Neuronal stem cell (in vitro differentiated cells): ENCODE measurements around the gene KBTBD12.

Experiments used
- DNase-seq: peaks from one replicate; pipeline ENCODE4 v3.0.0-alpha.2; 2013; ENCODE audit warnings: low spot score
- H2AFZ ChIP-seq: one replicate; pipeline ENCODE4 v1.6.1; 2013; ENCODE audit warnings: mild to moderate bottlenecking, low read length, inconsistent platforms
- H2AK5ac ChIP-seq: 2 replicates; pipeline ENCODE4 v1.6.1; 2013; ENCODE audit warnings: low read depth, mild to moderate bottlenecking, inconsistent platforms, low read length, moderate library complexity, mixed read lengths
- H2BK120ac ChIP-seq: 2 replicates; pipeline ENCODE4 v1.6.1; 2013; ENCODE audit warnings: low read depth, mild to moderate bottlenecking, inconsistent platforms, low read length, moderate library complexity, mixed read lengths
- H2BK12ac ChIP-seq: one replicate; pipeline ENCODE4 v1.6.1; 2013; ENCODE audit warnings: low read length, inconsistent platforms
- H2BK15ac ChIP-seq: 2 replicates; pipeline ENCODE4 v1.6.1; 2013; ENCODE audit warnings: mild to moderate bottlenecking, low read length, inconsistent platforms, mixed read lengths
- H2BK5ac ChIP-seq: one replicate; pipeline ENCODE4 v1.6.1; 2013; ENCODE audit warnings: inconsistent platforms, mild to moderate bottlenecking, low read length, moderate library complexity
- H3K14ac ChIP-seq: one replicate; pipeline ENCODE4 v1.6.1; 2013; ENCODE audit warnings: low read length, inconsistent platforms
- H3K18ac ChIP-seq: 2 replicates; pipeline ENCODE4 v1.6.1; 2013; ENCODE audit warnings: low read length, inconsistent platforms
- H3K23ac ChIP-seq: 2 replicates; pipeline ENCODE4 v1.6.1; 2013; ENCODE audit warnings: low read depth, mild to moderate bottlenecking, mixed read lengths, low read length, inconsistent platforms; ENCODE audit not compliant: poor library complexity
- H3K27ac ChIP-seq: replicated peaks from 3 replicates; pipeline ENCODE4 v1.5.1; 2013; ENCODE audit warnings: low read length, inconsistent platforms
- H3K27me3 ChIP-seq, 3 experiments: 2 replicates each; pipeline ENCODE4 v1.6.1; 2013; ENCODE audit warnings: low read length in 3 of 3, mild to moderate bottlenecking in 2 of 3, inconsistent platforms in 1 of 3, low read depth in 1 of 3, mixed read lengths in 1 of 3, moderate library complexity in 1 of 3; ENCODE audit not compliant: control insufficient read depth in 3 of 3, insufficient read depth in 3 of 3
- H3K36me3 ChIP-seq, 2 donors: replicated peaks in 1 of 2; 2 replicates each; pipeline ENCODE4 v1.6.1; 2013; ENCODE audit warnings: low read length in 2 of 2; ENCODE audit not compliant: control insufficient read depth in 2 of 2, insufficient read depth in 2 of 2
- H3K4ac ChIP-seq: 2 replicates; pipeline ENCODE4 v1.6.1; 2013; ENCODE audit warnings: inconsistent platforms, mild to moderate bottlenecking, low read length, moderate library complexity
- H3K4me1 ChIP-seq, 2 donors: 1 replicate in 1 of 2; 2 replicates in 1 of 2; pipeline ENCODE4 v1.6.1; 2013; ENCODE audit warnings: low read length in 2 of 2, low read depth in 1 of 2; ENCODE audit not compliant: control insufficient read depth in 2 of 2, insufficient read depth in 1 of 2
- H3K4me2 ChIP-seq: one replicate; pipeline ENCODE4 v1.6.1; 2013; ENCODE audit warnings: mild to moderate bottlenecking, low read length, inconsistent platforms; ENCODE audit not compliant: insufficient read depth, poor library complexity, severe bottlenecking
- H3K4me3 ChIP-seq, 2 donors: 2 replicates each; pipeline ENCODE4 v1.5.1; 2013; ENCODE audit warnings: low read length in 2 of 2, mild to moderate bottlenecking in 2 of 2, inconsistent platforms in 1 of 2, moderate library complexity in 1 of 2
- H3K79me1 ChIP-seq: one replicate; pipeline ENCODE4 v1.6.1; 2013; ENCODE audit warnings: low read depth, mild to moderate bottlenecking, inconsistent platforms, low read length, moderate library complexity
- H3K9ac ChIP-seq: one replicate; pipeline ENCODE4 v1.6.1; 2013; ENCODE audit warnings: mild to moderate bottlenecking, low read depth, low read length, inconsistent platforms; ENCODE audit not compliant: poor library complexity
- H3K9me3 ChIP-seq, 2 donors: replicated peaks in 1 of 2; 2 replicates each; pipeline versions ENCODE3 to v1.6.1; 2013; ENCODE audit warnings: low read length in 2 of 2, mild to moderate bottlenecking in 2 of 2, inconsistent platforms in 1 of 2, low read depth in 1 of 2, mixed read lengths in 1 of 2, moderate library complexity in 1 of 2; ENCODE audit not compliant: control insufficient read depth in 2 of 2, insufficient read depth in 1 of 2
- H4K8ac ChIP-seq: one replicate; pipeline ENCODE4 v1.6.1; 2013; ENCODE audit warnings: low read depth, mild to moderate bottlenecking, inconsistent platforms, low read length, moderate library complexity
- H4K91ac ChIP-seq: one replicate; pipeline ENCODE4 v1.6.1; 2013; ENCODE audit warnings: low read length, low read depth, mild to moderate bottlenecking, inconsistent platforms; ENCODE audit not compliant: poor library complexity
- WGBS, 2 donors: extraction: QIAGEN DNeasy Blood & Tissue Kit; methylation state at CpG; one replicate each; pipeline ENCODE4 v1.1.7; 2013; ENCODE audit warnings: missing lambda C conversion rate in 2 of 2, mixed read lengths in 1 of 2; ENCODE audit not compliant: insufficient read length in 2 of 2, insufficient replicate concordance in 1 of 2; ENCODE audit errors: extremely low coverage in 2 of 2; 5-methylcytosine and 5-hydroxymethylcytosine counted together

The KBTBD12 gene

GRCh38 chr3:127981097-127981496 is 66.1 kb downstream of the KBTBD12 start:
- Histone ChIP-seq H3K9me3 (no peaks in the 10 kb centered on the region), H2BK5ac (no peak overlapping the region), H2BK120ac (no peak overlapping the region), H3K4ac (no peak overlapping the region), H3K27me3 (peaks cover 0 to 3% (median 0%) of the 10 kb centered on the region in 3 experiments), H3K79me1 (no peaks in the 10 kb centered on the region), H2AFZ (no peak overlapping the region), H3K4me1 (no peaks in the 10 kb centered on the region), H4K8ac (no peak overlapping the region), H3K23ac (no peak overlapping the region), H3K18ac (no peak overlapping the region), H3K36me3 (no peaks in the 10 kb centered on the region), H4K91ac (no peak overlapping the region), H2BK12ac (no peak overlapping the region), H3K4me3 (no peak overlapping the region), H3K9ac (no peak overlapping the region), H3K14ac (no peak overlapping the region), H2BK15ac (no peak overlapping the region), H3K27ac (no peak overlapping the region), H3K4me2 (no peak overlapping the region), H2AK5ac (no peak overlapping the region)
- no peak for DNase-seq

- no peak overlapping the region for H3K23ac ChIP-seq
- H2BK12ac ChIP-seq: no peak overlapping the region
- H2BK15ac ChIP-seq: no peak overlapping the region
- no peak overlapping the region for H3K4ac ChIP-seq
- no CpG with 5 or more reads among the region's 3 CpGs for WGBS, 2 donors
- no peaks in the 10 kb centered on the region for H3K4me1 ChIP-seq
- no peak overlapping the region for H4K91ac ChIP-seq
- no peak overlapping the region for H2AK5ac ChIP-seq
- H3K79me1 ChIP-seq: no peaks in the 10 kb centered on the region
- H3K18ac ChIP-seq: no peak overlapping the region
- no peak overlapping the region for H3K4me2 ChIP-seq
- no peaks in the 10 kb centered on the region for H3K9me3 ChIP-seq
- no peak overlapping the region for H3K27ac ChIP-seq
- no peak overlapping the region for H2AFZ ChIP-seq
- no peak overlapping the region for H2BK5ac ChIP-seq
- no peak overlapping the region for H4K8ac ChIP-seq
- no peak overlapping the region for H2BK120ac ChIP-seq
- no peaks in the 10 kb centered on the region for H3K36me3 ChIP-seq
- no peak overlapping the region for H3K14ac ChIP-seq
- no peak overlapping the region for H3K4me3 ChIP-seq
- peaks cover 0 to 8% (median 0%) of the 10 kb centered on the region in 3 experiments for H3K27me3 ChIP-seq
- no peak overlapping the region for H3K9ac ChIP-seq
- no peak for DNase-seq
Observed at GRCh38 chr3:127982155-127982554, 67.1 kb downstream of the KBTBD12 start.

GRCh38 chr3:127984241-127984975 is 69.4 kb downstream of the KBTBD12 start:
- Histone ChIP-seq H4K8ac (no peak overlapping the region), H2BK5ac (no peak overlapping the region), H2BK120ac (no peak overlapping the region), H2BK15ac (no peak overlapping the region), H2BK12ac (no peak overlapping the region), H2AK5ac (no peak overlapping the region), H4K91ac (no peak overlapping the region), H3K4me2 (no peak overlapping the region), H3K79me1 (no peaks in the 10 kb centered on the region), H3K18ac (no peak overlapping the region), H3K4me3 (no peak overlapping the region), H3K27me3 (peaks cover 0 to 12% (median 0%) of the 10 kb centered on the region in 3 experiments), H3K4ac (no peak overlapping the region), H3K27ac (no peak overlapping the region), H3K9ac (peak overlapping the region; percentile 32), H2AFZ (no peak overlapping the region), H3K36me3 (no peaks in the 10 kb centered on the region), H3K4me1 (no peaks in the 10 kb centered on the region), H3K23ac (no peak overlapping the region), H3K14ac (no peak overlapping the region), H3K9me3 (no peaks in the 10 kb centered on the region)
- WGBS, 2 donors: no CpG with 5 or more reads among the region's 8 CpGs
- DNase-seq: no peak

GRCh38 chr3:127985216-127985615 is 70.2 kb downstream of the KBTBD12 start:
- H2BK15ac ChIP-seq: no peak overlapping the region
- H3K27me3 ChIP-seq: peaks cover 0 to 13% (median 0%) of the 10 kb centered on the region in 3 experiments
- no peaks in the 10 kb centered on the region for H3K4me1 ChIP-seq
- no peak overlapping the region for H3K14ac ChIP-seq
- H2BK5ac ChIP-seq: no peak overlapping the region
- no peak for DNase-seq
- no peak overlapping the region for H2AFZ ChIP-seq
- no peak overlapping the region for H3K4ac ChIP-seq
- H3K27ac ChIP-seq: no peak overlapping the region
- WGBS, 2 donors: no CpG with 5 or more reads among the region's 4 CpGs
- no peak overlapping the region for H2BK12ac ChIP-seq
- H3K4me2 ChIP-seq: no peak overlapping the region
- no peaks in the 10 kb centered on the region for H3K36me3 ChIP-seq
- H3K18ac ChIP-seq: no peak overlapping the region
- H3K79me1 ChIP-seq: no peaks in the 10 kb centered on the region
- H2AK5ac ChIP-seq: no peak overlapping the region
- no peaks in the 10 kb centered on the region for H3K9me3 ChIP-seq
- no peak overlapping the region for H4K8ac ChIP-seq
- no peak overlapping the region for H2BK120ac ChIP-seq
- no peak overlapping the region for H3K9ac ChIP-seq
- H3K23ac ChIP-seq: no peak overlapping the region
- no peak overlapping the region for H4K91ac ChIP-seq
- no peak overlapping the region for H3K4me3 ChIP-seq
